ENCODE data around the gene SIL1.
"Not testable (repeated sequence)": the region's sequence is repeated elsewhere in the genome, so short reads cannot be mapped to it uniquely, and the experiment has no call there.

SIL1 gene

GRCh38 chr5:139079225-139079990 lies 118.8 kb downstream of the SIL1 start:
- POLR2A ChIA-PET = interaction anchor here (0.6 kb wide), 2 partner anchors 291 to 535 kb away, joined by 3 to 4 read pairs; no protein-coding TSS in a partner anchor

GRCh38 chr5:139078345-139078744 lies 119.8 kb downstream of the SIL1 start:
- DNase-seq (ENCODE audit: extremely low spot score) = no peak
- POLR2A ChIA-PET = no interaction called here
- no peak for TF ChIP-seq CTCF (IDR thresholded peaks at IDR 0.05; ENCODE audit: control extremely low read depth, extremely low read depth, low read depth, missing control alignments)
- CTCF ChIA-PET = interaction anchor here (1.9 kb wide), 1 partner anchor 10 kb away, joined by 8 read pairs; no protein-coding TSS in a partner anchor

More at GRCh38 chr5:139079225-139079990, 118.8 kb downstream of the SIL1 start:
- DNase-seq (ENCODE audit: extremely low spot score) = no peak
- TF ChIP-seq CTCF (IDR thresholded peaks at IDR 0.05; ENCODE audit: control extremely low read depth, extremely low read depth, low read depth, missing control alignments) = no peak
- CTCF ChIA-PET = interaction anchor here (1.2 to 1.9 kb wide), 4 partner anchors 9 to 112 kb away, joined by 3 to 8 read pairs (median 7); no protein-coding TSS in a partner anchor

GRCh38 chr5:139077899-139078298 lies 120.3 kb downstream of the SIL1 start:
- ChIA-PET POLR2A (no interaction called here), CTCF (interaction anchor here (1.2 to 1.9 kb wide), 2 partner anchors 11 to 13 kb away, joined by 4 to 8 read pairs; no protein-coding TSS in a partner anchor)
- DNase-seq (ENCODE audit: extremely low spot score) = no peak
- no peak for TF ChIP-seq CTCF (IDR thresholded peaks at IDR 0.05; ENCODE audit: control extremely low read depth, extremely low read depth, low read depth, missing control alignments)

- DNase-seq (ENCODE audit: extremely low spot score) = no peak
- CTCF ChIA-PET = interaction anchor here (1.0 to 1.6 kb wide), 4 partner anchors 11 to 202 kb away, joined by 3 to 4 read pairs (median 3); no protein-coding TSS in a partner anchor
- TF ChIP-seq CTCF (IDR thresholded peaks at IDR 0.05; ENCODE audit: control extremely low read depth, extremely low read depth, low read depth, missing control alignments) = no peak
- POLR2A ChIA-PET = no interaction called here
Observed at GRCh38 chr5:139076111-139076510, 122.1 kb downstream of the SIL1 start.

- CTCF ChIA-PET = interaction anchor here (1.0 to 1.4 kb wide), 3 partner anchors 12 to 176 kb away, joined by 3 to 4 read pairs (median 3); no protein-coding TSS in a partner anchor
- TF ChIP-seq CTCF (IDR thresholded peaks at IDR 0.05; ENCODE audit: control extremely low read depth, extremely low read depth, low read depth, missing control alignments) = no peak
- no peak for DNase-seq (ENCODE audit: extremely low spot score)
- POLR2A ChIA-PET = no interaction called here
Observed at GRCh38 chr5:139075066-139076050, 122.8 kb downstream of the SIL1 start.

GRCh38 chr5:139073956-139074355 lies 124.2 kb downstream of the SIL1 start:
- DNase-seq (ENCODE audit: extremely low spot score); POLR2A ChIA-PET: not testable (repeated sequence)
- CTCF ChIA-PET = interaction anchor here (0.6 kb wide), 1 partner anchor 215 kb away, joined by 3 read pairs; no protein-coding TSS in a partner anchor
